ENCODE data around the gene FAM234A. TPM values are rescaled to one million over a fixed set of nuclear protein-coding genes. Genes with fewer than 3 reads are reported as not detected.
"Not testable (repeated sequence)": the region's sequence is repeated elsewhere in the genome, so short reads cannot be mapped to it uniquely, and the experiment has no call there.

The FAM234A gene
- total and polyA plus RNA-seq, 3 experiments from 2014 or later, result 23.1 to 27.9 (median 26.1) TPM

- no peaks in the 10 kb centered on the region for H3K27me3 ChIP-seq (ENCODE audit: insufficient read depth, low read length, poor library complexity, severe bottlenecking)
- Mint-ChIP-seq H3K4me3 (peak overlapping the region in 3 of 7 donors; percentile 8 to 68 (median 39)), H3K4me1 (peaks cover 16 to 18% (median 18%) of the 10 kb centered on the region in 3 donors), H3K27ac (peak overlapping the region in 3 of 8 donors; percentile 17 to 54 (median 47)), H3K36me3 (peaks cover 4 to 38% (median 12%) of the 10 kb centered on the region in 3 donors), H3K9me3 (no peaks in the 10 kb centered on the region), H3K27me3 (no peaks in the 10 kb centered on the region)
- peaks cover 20% of the 10 kb centered on the region for H3K4me1 ChIP-seq (ENCODE audit: insufficient read depth, low read length)
- H3K27ac ChIP-seq (ENCODE audit: low read depth, low read length), result no peak overlapping the region
- no peaks in the 10 kb centered on the region for H3K36me3 ChIP-seq (ENCODE audit: insufficient read depth, low read length)
- H3K9me3 ChIP-seq (ENCODE audit: low read length), result no peaks in the 10 kb centered on the region
- DNase-seq, result no peak
- ChIA-PET POLR2A (interaction anchor here (1.9 kb wide), 1 partner anchor 19 kb away, joined by 5 read pairs; the partner anchor contains the start of gene FAM234A), CTCF (interaction anchor here (0.8 to 3.1 kb wide), 4 partner anchors 10 to 97 kb away, joined by 3 to 13 read pairs (median 4); no protein-coding TSS in a partner anchor)
- H3K4me3 ChIP-seq (ENCODE audit: low read length), result no peak overlapping the region
Observed at GRCh38 chr16:253833-254232, 19.2 kb downstream of the FAM234A start.

DNA sequence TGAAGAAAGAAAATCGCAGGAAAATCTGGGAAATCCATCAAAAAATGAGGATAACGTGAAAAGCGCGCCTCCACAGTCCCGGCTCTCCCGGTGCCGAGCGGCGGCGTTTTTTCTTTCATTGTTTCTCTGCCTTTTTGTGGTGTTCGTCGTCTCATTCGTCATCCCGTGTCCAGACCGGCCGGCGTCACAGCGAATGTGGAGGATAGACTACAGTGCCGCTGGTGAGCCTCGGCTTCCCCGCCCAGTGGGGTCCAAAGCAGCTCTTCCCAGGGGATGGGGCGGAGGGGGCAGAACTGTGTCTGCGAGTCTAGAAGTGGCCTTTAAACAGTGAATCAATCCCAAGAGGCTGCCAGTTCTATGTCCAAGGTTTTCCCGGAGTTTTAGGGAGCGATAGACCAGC is 19.8 kb downstream of the FAM234A start:
- Histone ChIP-seq H3K27ac (ENCODE audit: low read depth, low read length) (no peak overlapping the region), H3K4me3 (ENCODE audit: low read length) (no peak overlapping the region), H3K27me3 (ENCODE audit: insufficient read depth, low read length, poor library complexity, severe bottlenecking) (no peaks in the 10 kb centered on the region), H3K9me3 (ENCODE audit: low read length) (no peaks in the 10 kb centered on the region), H3K36me3 (ENCODE audit: insufficient read depth, low read length) (no peaks in the 10 kb centered on the region), H3K4me1 (ENCODE audit: insufficient read depth, low read length) (peaks cover 20% of the 10 kb centered on the region)
- CTCF ChIA-PET, result interaction anchor here (1.0 to 3.1 kb wide), 4 partner anchors 10 to 137 kb away, joined by 3 to 13 read pairs (median 4); no protein-coding TSS in a partner anchor
- POLR2A ChIA-PET, result no interaction called here
- no peak overlapping the region for H3K27ac Mint-ChIP-seq
- DNase-seq, result no peak
- no peaks in the 10 kb centered on the region for H3K9me3 Mint-ChIP-seq
- peak overlapping the region in 1 of 7 donors; percentile 9 for H3K4me3 Mint-ChIP-seq
- H3K36me3 Mint-ChIP-seq, result peaks cover 4 to 44% (median 12%) of the 10 kb centered on the region in 3 donors
- H3K27me3 Mint-ChIP-seq, result no peaks in the 10 kb centered on the region
- peaks cover 16 to 22% (median 18%) of the 10 kb centered on the region in 3 donors for H3K4me1 Mint-ChIP-seq

DNA sequence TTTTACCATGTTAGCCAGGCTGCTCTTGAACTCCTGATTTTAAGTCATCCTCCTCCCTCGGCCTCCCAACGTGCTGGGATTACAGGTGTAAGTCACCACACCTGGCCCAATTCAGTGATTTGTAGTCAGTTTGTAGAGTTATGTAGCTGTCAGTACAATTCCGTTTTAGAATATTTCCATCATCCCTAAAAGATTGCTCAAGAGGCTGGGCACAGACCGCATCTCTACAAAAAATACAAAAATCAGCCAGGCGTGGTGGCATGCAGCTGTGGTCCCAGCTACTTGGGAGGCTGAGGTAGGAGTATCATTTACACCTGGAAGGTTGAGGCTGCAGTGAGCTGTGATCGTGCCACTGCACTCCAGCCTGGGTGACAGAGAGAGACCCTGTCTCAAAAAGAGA is 20.6 kb downstream of the FAM234A start:
- Histone ChIP-seq H3K27me3 (ENCODE audit: insufficient read depth, low read length, poor library complexity, severe bottlenecking) (no peaks in the 10 kb centered on the region), H3K27ac (ENCODE audit: low read depth, low read length) (no peak overlapping the region), H3K4me3 (ENCODE audit: low read length) (no peak overlapping the region), H3K36me3 (ENCODE audit: insufficient read depth, low read length) (no peaks in the 10 kb centered on the region), H3K9me3 (ENCODE audit: low read length) (no peaks in the 10 kb centered on the region), H3K4me1 (ENCODE audit: insufficient read depth, low read length) (peaks cover 20% of the 10 kb centered on the region)
- DNase-seq, result no peak
- ChIA-PET POLR2A (no interaction called here), CTCF (interaction anchor here (1.0 to 3.1 kb wide), 3 partner anchors 19 to 138 kb away, joined by 3 to 13 read pairs (median 5); no protein-coding TSS in a partner anchor)
- peak overlapping the region in 1 of 7 donors; percentile 68 for H3K4me3 Mint-ChIP-seq
- peaks cover 4 to 47% (median 13%) of the 10 kb centered on the region in 3 donors for H3K36me3 Mint-ChIP-seq
- H3K27ac Mint-ChIP-seq, result no peak overlapping the region
- no peaks in the 10 kb centered on the region for H3K9me3 Mint-ChIP-seq
- peaks cover 16 to 22% (median 18%) of the 10 kb centered on the region in 3 donors for H3K4me1 Mint-ChIP-seq
- no peaks in the 10 kb centered on the region for H3K27me3 Mint-ChIP-seq

DNA sequence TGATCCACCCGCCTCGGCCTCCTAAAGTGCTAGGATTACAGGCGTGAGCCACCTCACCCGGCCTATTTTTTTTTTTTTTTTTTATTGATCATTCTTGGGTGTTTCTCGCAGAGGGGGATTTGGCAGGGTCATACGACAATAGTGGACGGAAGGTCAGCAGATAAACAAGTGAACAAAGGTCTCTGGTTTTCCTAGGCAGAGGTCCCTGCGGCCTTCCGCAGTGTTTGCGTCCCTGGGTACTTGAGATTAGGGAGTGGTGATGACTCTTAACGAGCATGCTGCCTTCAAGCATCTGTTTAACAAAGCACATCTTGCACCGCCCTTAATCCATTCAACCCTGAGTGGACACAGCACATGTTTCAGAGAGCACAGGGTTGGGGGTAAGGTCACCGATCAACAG is 23.5 kb downstream of the FAM234A start:
- H3K4me3 ChIP-seq (ENCODE audit: low read length); DNase-seq; H3K36me3 ChIP-seq (ENCODE audit: insufficient read depth, low read length); H3K9me3 ChIP-seq (ENCODE audit: low read length); H3K27me3 ChIP-seq (ENCODE audit: insufficient read depth, low read length, poor library complexity, severe bottlenecking); POLR2A ChIA-PET; H3K27ac Mint-ChIP-seq; H3K27ac ChIP-seq (ENCODE audit: low read depth, low read length); H3K4me3 Mint-ChIP-seq; CTCF ChIA-PET; H3K27me3 Mint-ChIP-seq; H3K9me3 Mint-ChIP-seq: not testable (repeated sequence)
- Mint-ChIP-seq H3K36me3 (peaks cover 4 to 60% (median 12%) of the 10 kb centered on the region in 3 donors), H3K4me1 (peaks cover 6 to 13% (median 8%) of the 10 kb centered on the region in 3 donors)
- H3K4me1 ChIP-seq (ENCODE audit: insufficient read depth, low read length), result peaks cover 10% of the 10 kb centered on the region

DNA sequence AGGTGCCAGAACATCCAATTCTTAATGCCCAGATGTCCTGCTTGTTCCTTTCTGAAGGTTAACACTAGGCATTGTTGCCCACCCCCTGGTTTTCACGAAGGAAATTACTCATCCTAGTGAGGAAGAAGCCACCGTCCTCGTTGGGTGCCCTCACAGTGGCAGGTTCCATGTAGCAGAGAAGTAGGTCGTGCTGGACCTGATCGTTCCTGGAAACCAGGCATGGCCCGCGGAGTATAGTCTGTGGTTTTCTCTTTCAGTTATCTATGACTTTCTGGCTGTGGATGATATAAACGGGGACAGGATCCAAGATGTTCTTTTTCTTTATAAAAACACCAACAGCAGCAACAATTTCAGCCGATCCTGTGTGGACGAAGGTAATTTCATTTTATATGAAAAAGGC is 24.6 kb downstream of the FAM234A start:
- DNase-seq, result no peak
- Mint-ChIP-seq H3K4me1 (peaks cover 0 to 6% (median 6%) of the 10 kb centered on the region in 3 donors), H3K36me3 (peaks cover 4 to 66% (median 11%) of the 10 kb centered on the region in 3 donors), H3K27me3 (no peaks in the 10 kb centered on the region), H3K27ac (peak overlapping the region in 3 of 8 donors; percentile 4 to 66 (median 58)), H3K9me3 (no peaks in the 10 kb centered on the region), H3K4me3 (peak overlapping the region in 1 of 7 donors; percentile 5)
- Histone ChIP-seq H3K4me1 (ENCODE audit: insufficient read depth, low read length) (peaks cover 2% of the 10 kb centered on the region), H3K27me3 (ENCODE audit: insufficient read depth, low read length, poor library complexity, severe bottlenecking) (no peaks in the 10 kb centered on the region), H3K36me3 (ENCODE audit: insufficient read depth, low read length) (no peaks in the 10 kb centered on the region), H3K4me3 (ENCODE audit: low read length) (no peak overlapping the region), H3K27ac (ENCODE audit: low read depth, low read length) (no peak overlapping the region), H3K9me3 (ENCODE audit: low read length) (no peaks in the 10 kb centered on the region)
- POLR2A ChIA-PET, result no interaction called here
- CTCF ChIA-PET, result no interaction called here

- DNase-seq, result no peak
- POLR2A ChIA-PET, result no interaction called here
- H3K27me3 Mint-ChIP-seq, result no peaks in the 10 kb centered on the region
- no peaks in the 10 kb centered on the region for H3K9me3 Mint-ChIP-seq
- H3K27ac Mint-ChIP-seq, result no peak overlapping the region
- Histone ChIP-seq H3K4me3 (ENCODE audit: low read length) (no peak overlapping the region), H3K27me3 (ENCODE audit: insufficient read depth, low read length, poor library complexity, severe bottlenecking) (no peaks in the 10 kb centered on the region), H3K36me3 (ENCODE audit: insufficient read depth, low read length) (no peaks in the 10 kb centered on the region), H3K4me1 (ENCODE audit: insufficient read depth, low read length) (no peaks in the 10 kb centered on the region), H3K9me3 (ENCODE audit: low read length) (no peaks in the 10 kb centered on the region), H3K27ac (ENCODE audit: low read depth, low read length) (no peak overlapping the region)
- H3K36me3 Mint-ChIP-seq, result peaks cover 4 to 61% (median 11%) of the 10 kb centered on the region in 3 donors
- CTCF ChIA-PET, result no interaction called here
- peaks cover 0 to 6% (median 6%) of the 10 kb centered on the region in 3 donors for H3K4me1 Mint-ChIP-seq
- no peak overlapping the region for H3K4me3 Mint-ChIP-seq
Observed at GRCh38 chr16:259814-260253, 25.2 kb downstream of the FAM234A start.

- POLR2A ChIA-PET, result no interaction called here
- Mint-ChIP-seq H3K36me3 (peaks cover 4 to 59% (median 11%) of the 10 kb centered on the region in 3 donors), H3K27ac (peak overlapping the region in 1 of 8 donors; percentile 27), H3K27me3 (no peaks in the 10 kb centered on the region), H3K4me1 (peaks cover 0 to 6% (median 6%) of the 10 kb centered on the region in 3 donors), H3K9me3 (no peaks in the 10 kb centered on the region), H3K4me3 (no peak overlapping the region)
- no peaks in the 10 kb centered on the region for H3K27me3 ChIP-seq (ENCODE audit: insufficient read depth, low read length, poor library complexity, severe bottlenecking)
- no peaks in the 10 kb centered on the region for H3K9me3 ChIP-seq (ENCODE audit: low read length)
- H3K4me1 ChIP-seq (ENCODE audit: insufficient read depth, low read length), result no peaks in the 10 kb centered on the region
- H3K27ac ChIP-seq (ENCODE audit: low read depth, low read length), result no peak overlapping the region
- no peaks in the 10 kb centered on the region for H3K36me3 ChIP-seq (ENCODE audit: insufficient read depth, low read length)
- no peak overlapping the region for H3K4me3 ChIP-seq (ENCODE audit: low read length)
- no peak for DNase-seq
- CTCF ChIA-PET, result no interaction called here
Observed at GRCh38 chr16:260326-260725, 25.7 kb downstream of the FAM234A start.

- ChIA-PET CTCF (no interaction called here), POLR2A (no interaction called here)
- peaks cover 0 to 4% (median 1%) of the 10 kb centered on the region in 3 donors for H3K4me1 Mint-ChIP-seq
- no peak overlapping the region for H3K4me3 ChIP-seq (ENCODE audit: low read length)
- no peak overlapping the region for H3K4me3 Mint-ChIP-seq
- H3K36me3 ChIP-seq (ENCODE audit: insufficient read depth, low read length), result no peaks in the 10 kb centered on the region
- no peaks in the 10 kb centered on the region for H3K9me3 Mint-ChIP-seq
- no peaks in the 10 kb centered on the region for H3K27me3 ChIP-seq (ENCODE audit: insufficient read depth, low read length, poor library complexity, severe bottlenecking)
- H3K36me3 Mint-ChIP-seq, result peaks cover under 1 to 52% (median 6%) of the 10 kb centered on the region in 3 donors
- H3K27ac Mint-ChIP-seq, result peak overlapping the region in 2 of 8 donors; percentile 15 to 38
- no peaks in the 10 kb centered on the region for H3K9me3 ChIP-seq (ENCODE audit: low read length)
- DNase-seq, result no peak
- no peak overlapping the region for H3K27ac ChIP-seq (ENCODE audit: low read depth, low read length)
- H3K4me1 ChIP-seq (ENCODE audit: insufficient read depth, low read length), result no peaks in the 10 kb centered on the region
- H3K27me3 Mint-ChIP-seq, result no peaks in the 10 kb centered on the region
Observed at GRCh38 chr16:261031-261691, 26.5 kb downstream of the FAM234A start.
